Osteoblast (primary cell): ENCODE measurements around the gene ABCF2. TPM values are rescaled to one million over a fixed set of nuclear protein-coding genes. Genes with fewer than 3 reads are reported as not detected.
A peak's percentile ranks its signal among the peaks of the same experiment; 100 is the strongest.

Experiments
- DNase-seq: peaks from one replicate; pipeline ENCODE4 v3.0.0; 2011; ENCODE audit warnings: low spot score, mixed read lengths; ENCODE audit not compliant: insufficient read length; ENCODE audit errors: missing footprints
- H2AFZ ChIP-seq: 2 replicates; pipeline ENCODE4 v1.6.0; 2011; ENCODE audit warnings: mild to moderate bottlenecking, low read length
- H3K27ac ChIP-seq: 2 replicates; pipeline ENCODE4 v1.5.1; 2011; ENCODE audit warnings: mild to moderate bottlenecking, low read depth, low read length, moderate library complexity
- H3K27me3 ChIP-seq: 2 replicates; pipeline ENCODE4 v1.6.0; 2012; ENCODE audit warnings: mild to moderate bottlenecking, control low read depth, inconsistent platforms, low read length, moderate library complexity; ENCODE audit not compliant: insufficient read depth
- H3K36me3 ChIP-seq: 2 replicates; pipeline ENCODE4 v1.5.1; 2011; ENCODE audit warnings: mild to moderate bottlenecking, low read length, control low read depth, moderate library complexity; ENCODE audit not compliant: insufficient read depth
- H3K4me1 ChIP-seq: 2 replicates; pipeline ENCODE4 v1.5.1; 2011; ENCODE audit warnings: mild to moderate bottlenecking, low read length, control low read depth, moderate library complexity; ENCODE audit not compliant: insufficient read depth
- H3K4me2 ChIP-seq: 2 replicates; pipeline ENCODE4 v1.6.0; 2011; ENCODE audit warnings: mild to moderate bottlenecking, low read length; ENCODE audit not compliant: insufficient read depth
- H3K4me3 ChIP-seq: fragments of 200-600 bp; sonication (generic); 3 replicates; pipeline ENCODE4 v1.5.1; 2012; ENCODE audit warnings: mild to moderate bottlenecking, low read length, inconsistent platforms; ENCODE audit not compliant: insufficient read depth
- H3K79me2 ChIP-seq: 2 replicates; pipeline ENCODE4 v1.6.0; 2012; ENCODE audit warnings: mild to moderate bottlenecking, low read length, control low read depth, inconsistent platforms; ENCODE audit not compliant: insufficient read depth
- H3K9me3 ChIP-seq: 2 replicates; pipeline ENCODE4 v1.5.1; 2011; ENCODE audit warnings: low read depth, low read length, control low read depth
- H4K20me1 ChIP-seq: 2 replicates; pipeline ENCODE4 v1.6.0; 2012; ENCODE audit warnings: mild to moderate bottlenecking, low read length, control low read depth; ENCODE audit not compliant: insufficient read depth
- total RNA-seq: library from RNA; depleted of rRNA; stranded (reverse); fragments of >200 nt; gene quantifications from 2 replicates; pipeline ENCODE4 v1.2.3, GENCODE V29; 2012
- TF ChIP-seq, protein P1 (sequence below): IDR thresholded peaks from 2 replicates; pipeline ENCODE4 v1.5.1; 2011; ENCODE audit warnings: mild to moderate bottlenecking, low read depth, low read length, moderate library complexity; ENCODE audit errors: extremely low read depth

The ABCF2 gene
- total RNA-seq, 1 donor, result 65.9 TPM

DNA sequence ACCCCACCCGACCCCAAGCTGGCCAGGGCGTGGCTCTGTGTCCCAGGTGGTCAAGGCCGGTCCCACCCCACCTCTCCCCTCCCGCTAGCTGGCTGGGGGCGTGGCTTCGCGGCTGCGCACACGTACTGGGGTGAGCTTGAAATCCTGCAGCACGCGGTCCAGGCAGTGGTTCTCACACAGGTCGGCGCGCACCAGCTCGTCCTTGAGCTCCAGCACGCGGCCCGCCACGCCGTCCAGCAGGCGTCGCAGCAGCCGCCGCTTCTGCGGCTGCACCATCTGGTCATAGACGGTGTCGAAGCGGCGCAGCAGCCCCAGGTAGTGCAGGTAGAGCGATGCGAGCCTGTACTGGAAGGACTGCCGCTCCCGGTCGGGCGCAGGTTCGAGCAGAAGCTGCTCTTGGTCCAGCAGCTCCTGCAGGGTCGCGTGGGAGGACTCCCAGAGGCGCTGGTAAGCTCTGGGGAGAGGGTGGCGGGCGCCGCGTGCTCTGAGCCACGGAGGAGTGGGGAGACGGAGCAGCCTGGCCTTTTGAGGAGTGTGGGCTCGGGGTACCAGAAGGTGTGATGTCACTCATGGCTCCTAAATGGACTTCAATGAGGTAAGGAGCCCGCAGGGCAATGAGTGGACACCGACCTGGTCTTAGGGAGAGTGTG is 22.5 kb downstream of the ABCF2 start:
- Histone ChIP-seq H3K27ac (no peak overlapping the region), H3K4me1 (no peaks in the 10 kb centered on the region), H3K27me3 (peaks cover 56% of the 10 kb centered on the region), H3K36me3 (no peaks in the 10 kb centered on the region), H3K4me3 (no peak overlapping the region), H4K20me1 (no peaks in the 10 kb centered on the region), H2AFZ (no peak overlapping the region), H3K9me3 (no peaks in the 10 kb centered on the region), H3K79me2 (no peaks in the 10 kb centered on the region), H3K4me2 (no peak overlapping the region)
- peak; percentile 88 for DNase-seq
- TF ChIP-seq, protein P1, sequence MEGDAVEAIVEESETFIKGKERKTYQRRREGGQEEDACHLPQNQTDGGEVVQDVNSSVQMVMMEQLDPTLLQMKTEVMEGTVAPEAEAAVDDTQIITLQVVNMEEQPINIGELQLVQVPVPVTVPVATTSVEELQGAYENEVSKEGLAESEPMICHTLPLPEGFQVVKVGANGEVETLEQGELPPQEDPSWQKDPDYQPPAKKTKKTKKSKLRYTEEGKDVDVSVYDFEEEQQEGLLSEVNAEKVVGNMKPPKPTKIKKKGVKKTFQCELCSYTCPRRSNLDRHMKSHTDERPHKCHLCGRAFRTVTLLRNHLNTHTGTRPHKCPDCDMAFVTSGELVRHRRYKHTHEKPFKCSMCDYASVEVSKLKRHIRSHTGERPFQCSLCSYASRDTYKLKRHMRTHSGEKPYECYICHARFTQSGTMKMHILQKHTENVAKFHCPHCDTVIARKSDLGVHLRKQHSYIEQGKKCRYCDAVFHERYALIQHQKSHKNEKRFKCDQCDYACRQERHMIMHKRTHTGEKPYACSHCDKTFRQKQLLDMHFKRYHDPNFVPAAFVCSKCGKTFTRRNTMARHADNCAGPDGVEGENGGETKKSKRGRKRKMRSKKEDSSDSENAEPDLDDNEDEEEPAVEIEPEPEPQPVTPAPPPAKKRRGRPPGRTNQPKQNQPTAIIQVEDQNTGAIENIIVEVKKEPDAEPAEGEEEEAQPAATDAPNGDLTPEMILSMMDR, result no peak

GRCh38 chr7:151202836-151203235 is 24.2 kb downstream of the ABCF2 start:
- Histone ChIP-seq H3K27me3 (peaks cover 62% of the 10 kb centered on the region), H3K36me3 (no peaks in the 10 kb centered on the region), H3K9me3 (no peaks in the 10 kb centered on the region), H4K20me1 (no peaks in the 10 kb centered on the region), H3K4me2 (no peak overlapping the region), H3K27ac (no peak overlapping the region), H2AFZ (no peak overlapping the region), H3K4me1 (no peaks in the 10 kb centered on the region), H3K4me3 (no peak overlapping the region), H3K79me2 (no peaks in the 10 kb centered on the region)
- TF ChIP-seq, protein P1, result no peak
- peak; percentile 60 for DNase-seq

DNA sequence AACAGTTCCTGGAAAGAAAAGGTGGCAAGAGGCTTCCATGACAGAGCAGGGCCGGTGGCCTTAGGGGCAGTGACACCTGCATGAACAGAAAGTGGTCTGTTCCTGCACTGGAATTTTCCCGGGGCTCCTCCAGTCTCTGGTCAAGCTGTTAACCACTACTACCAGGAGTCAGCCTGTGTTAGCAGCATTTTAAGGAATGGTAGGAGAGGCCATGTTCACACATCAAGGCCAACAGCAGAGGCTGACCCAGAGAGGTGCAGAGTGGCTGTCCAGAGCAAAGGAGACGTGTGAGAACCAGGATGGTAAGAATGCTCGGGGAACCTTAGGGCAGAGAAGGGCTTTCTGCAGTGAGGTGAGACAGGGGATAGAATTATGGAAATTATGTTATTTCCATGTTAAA is 25.3 kb downstream of the ABCF2 start:
- no peaks in the 10 kb centered on the region for H3K4me1 ChIP-seq
- H3K4me3 ChIP-seq, result no peak overlapping the region
- H3K36me3 ChIP-seq, result no peaks in the 10 kb centered on the region
- H3K4me2 ChIP-seq, result no peak overlapping the region
- peak; percentile 91 for DNase-seq
- H3K27ac ChIP-seq, result no peak overlapping the region
- no peaks in the 10 kb centered on the region for H3K79me2 ChIP-seq
- H3K27me3 ChIP-seq, result peaks cover 58% of the 10 kb centered on the region
- H2AFZ ChIP-seq, result no peak overlapping the region
- no peaks in the 10 kb centered on the region for H3K9me3 ChIP-seq
- TF ChIP-seq, protein P1, result no peak
- no peaks in the 10 kb centered on the region for H4K20me1 ChIP-seq

DNA sequence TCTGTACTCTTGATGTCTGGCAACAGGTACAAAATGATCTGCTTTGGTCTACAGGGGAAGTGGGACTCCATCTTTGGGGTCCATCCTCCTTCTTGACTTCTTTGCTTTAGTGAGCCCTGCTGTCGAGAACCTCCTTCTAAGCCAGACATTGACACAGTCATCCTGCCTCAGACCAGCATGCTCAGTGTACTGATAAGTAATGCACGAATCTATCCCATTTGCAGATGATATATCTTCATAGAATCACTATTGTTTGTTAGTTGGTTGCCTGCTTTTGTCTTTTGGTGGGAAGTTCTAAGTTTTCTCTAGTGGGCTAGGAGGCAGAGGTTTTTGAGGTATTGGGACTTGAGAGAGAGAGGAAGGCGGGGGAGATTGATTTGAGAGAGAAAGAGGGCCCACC is 25.7 kb downstream of the ABCF2 start:
- no peaks in the 10 kb centered on the region for H3K36me3 ChIP-seq
- H3K4me3 ChIP-seq, result no peak overlapping the region
- H3K9me3 ChIP-seq, result no peaks in the 10 kb centered on the region
- TF ChIP-seq, protein P1, result no peak
- no peak overlapping the region for H3K27ac ChIP-seq
- no peak overlapping the region for H3K4me2 ChIP-seq
- H3K27me3 ChIP-seq, result peaks cover 55% of the 10 kb centered on the region
- no peaks in the 10 kb centered on the region for H4K20me1 ChIP-seq
- peak; percentile 77 for DNase-seq
- no peak overlapping the region for H2AFZ ChIP-seq
- no peaks in the 10 kb centered on the region for H3K79me2 ChIP-seq
- no peaks in the 10 kb centered on the region for H3K4me1 ChIP-seq
